Measurements from ENCODE around the gene DPF3. TPM values are rescaled to one million over a fixed set of nuclear protein-coding genes. Genes with fewer than 3 reads are reported as not detected.

DPF3 gene
- polyA plus RNA-seq, 1 experiment = 3.6 TPM

- ChIA-PET POLR2A (no interaction called here), CTCF (no interaction called here)
- TF ChIP-seq CTCF (IDR thresholded peaks at IDR 0.05; ENCODE audit: insufficient read depth, low read depth, low read length) = no peak
- no peak for DNase-seq (ENCODE audit: low read depth)
- Histone ChIP-seq H3K4me3 (ENCODE audit: low read depth, low read length) (no peak overlapping the region), H3K27me3 (ENCODE audit: control insufficient read depth, insufficient read depth, low read length) (no peaks in the 10 kb centered on the region), H3K36me3 (ENCODE audit: control insufficient read depth, insufficient read depth, low read length) (peaks cover 1% of the 10 kb centered on the region; the same call in 1 of the 2 replicates)
Observed at GRCh38 chr14:72715850-72716228, 178.1 kb downstream of the DPF3 start.

- ChIA-PET POLR2A (no interaction called here), CTCF (no interaction called here)
- Histone ChIP-seq H3K27me3 (ENCODE audit: control insufficient read depth, insufficient read depth, low read length) (no peaks in the 10 kb centered on the region), H3K4me3 (ENCODE audit: low read depth, low read length) (no peak overlapping the region), H3K36me3 (ENCODE audit: control insufficient read depth, insufficient read depth, low read length) (peaks cover 1% of the 10 kb centered on the region; the same call in 1 of the 2 replicates)
- no peak for DNase-seq (ENCODE audit: low read depth)
- no peak for TF ChIP-seq CTCF (IDR thresholded peaks at IDR 0.05; ENCODE audit: insufficient read depth, low read depth, low read length)
Observed at GRCh38 chr14:72715215-72715849, 178.6 kb downstream of the DPF3 start.

GRCh38 chr14:72714871-72715214 is 179.1 kb downstream of the DPF3 start:
- TF ChIP-seq CTCF (IDR thresholded peaks at IDR 0.05; ENCODE audit: insufficient read depth, low read depth, low read length) = no peak
- no peak overlapping the region for H3K4me3 ChIP-seq (ENCODE audit: low read depth, low read length)
- POLR2A ChIA-PET = no interaction called here
- CTCF ChIA-PET = interaction anchor here (0.9 kb wide), 1 partner anchor 197 kb away, joined by 3 read pairs; no protein-coding TSS in a partner anchor
- H3K36me3 ChIP-seq (ENCODE audit: control insufficient read depth, insufficient read depth, low read length) = peaks cover 1% of the 10 kb centered on the region; the same call in 1 of the 2 replicates
- no peak for DNase-seq (ENCODE audit: low read depth)
- no peaks in the 10 kb centered on the region for H3K27me3 ChIP-seq (ENCODE audit: control insufficient read depth, insufficient read depth, low read length)

- no peak for DNase-seq (ENCODE audit: low read depth)
- no peak for TF ChIP-seq CTCF (IDR thresholded peaks at IDR 0.05; ENCODE audit: insufficient read depth, low read depth, low read length)
- Histone ChIP-seq H3K4me3 (ENCODE audit: low read depth, low read length) (no peak overlapping the region), H3K36me3 (ENCODE audit: control insufficient read depth, insufficient read depth, low read length) (peaks cover 1% of the 10 kb centered on the region; the same call in 1 of the 2 replicates), H3K27me3 (ENCODE audit: control insufficient read depth, insufficient read depth, low read length) (no peaks in the 10 kb centered on the region)
- POLR2A ChIA-PET = no interaction called here
- CTCF ChIA-PET = interaction anchor here (0.9 kb wide), 1 partner anchor 197 kb away, joined by 3 read pairs; no protein-coding TSS in a partner anchor
Observed at GRCh38 chr14:72714094-72714493, 179.8 kb downstream of the DPF3 start.

- no peak for TF ChIP-seq CTCF (IDR thresholded peaks at IDR 0.05; ENCODE audit: insufficient read depth, low read depth, low read length)
- H3K27me3 ChIP-seq (ENCODE audit: control insufficient read depth, insufficient read depth, low read length) = no peaks in the 10 kb centered on the region
- ChIA-PET CTCF (interaction anchor here (1.2 to 2.3 kb wide), 2 partner anchors 8 to 195 kb away, joined by 4 to 7 read pairs; no protein-coding TSS in a partner anchor), POLR2A (no interaction called here)
- H3K4me3 ChIP-seq (ENCODE audit: low read depth, low read length) = no peak overlapping the region
- no peak for DNase-seq (ENCODE audit: low read depth)
- H3K36me3 ChIP-seq (ENCODE audit: control insufficient read depth, insufficient read depth, low read length) = peaks cover 1% of the 10 kb centered on the region; the same call in 1 of the 2 replicates
Observed at GRCh38 chr14:72711936-72712335, 182.0 kb downstream of the DPF3 start.
